Activated B cell treated with CpG ODN at 0.5 μM for 24 hours (primary cell): ENCODE data around the gene ITGA1. TPM values are rescaled to one million over a fixed set of nuclear protein-coding genes. Genes with fewer than 3 reads are reported as not detected.

Source experiments
- ATAC-seq: fragments of 200-7000 bp; cut with Tn5 transposase; one replicate; pipeline ENCODE4 v1.10.0; 2021; ENCODE audit warnings: low read depth, mild to moderate bottlenecking, moderate library complexity
- CTCF ChIA-PET: fragments of 350-600 bp; sonication (Branson Sonifier 250); formaldehyde crosslinking; loops from one replicate; lab custom pipeline; 2021; ENCODE audit warnings: antibody characterized with exemption; lab: Charles Lee
- POLR2A ChIA-PET: fragments of 350-600 bp; sonication (Branson Sonifier 250); formaldehyde crosslinking; loops from one replicate; lab custom pipeline; 2021; ENCODE audit warnings: antibody characterized with exemption; lab: Charles Lee
- DNase-seq: peaks from one replicate; pipeline ENCODE4 v3.0.0; 2022
- H3K27ac Mint-ChIP-seq: one replicate; pipeline ENCODE4 v1.8.0; 2020; ENCODE audit warnings: mixed read lengths
- H3K27me3 Mint-ChIP-seq: one replicate; pipeline ENCODE4 v1.8.0; 2021; ENCODE audit warnings: mixed read lengths
- H3K36me3 Mint-ChIP-seq: one replicate; pipeline ENCODE4 v1.8.0; 2021; ENCODE audit warnings: low read depth, mixed read lengths
- H3K4me1 Mint-ChIP-seq: one replicate; pipeline ENCODE4 v1.8.0; 2021; ENCODE audit warnings: mixed read lengths
- H3K4me3 Mint-ChIP-seq: one replicate; pipeline ENCODE4 v1.8.0; 2020; ENCODE audit warnings: mild to moderate bottlenecking, mixed read lengths
- H3K9me3 Mint-ChIP-seq: one replicate; pipeline ENCODE4 v1.8.0; 2020; ENCODE audit warnings: mixed read lengths
- CTCF ChIP-seq: fragments of 200-600 bp; IDR thresholded peaks from one replicate; pipeline ENCODE4 v1.8.0; 2022; ENCODE audit warnings: antibody characterized with exemption, mild to moderate bottlenecking
- intact Hi-C: fragments of 100-400 bp; cut with micrococcal nuclease; formaldehyde crosslinking; loops from one replicate; pipeline ENCODE4 v1.15.1; 2024
- total RNA-seq: library from RNA; stranded (reverse); gene quantifications from 2 replicates; pipeline ENCODE4 v1.2.3, GENCODE V29; 2022

ITGA1 gene
- total RNA-seq, 1 donor from 2014 or later, result 34.0 TPM

- Mint-ChIP-seq H3K27ac (no peak overlapping the region), H3K4me3 (no peak overlapping the region), H3K27me3 (no peaks in the 10 kb centered on the region), H3K4me1 (peaks cover 18% of the 10 kb centered on the region), H3K36me3 (peaks cover 14% of the 10 kb centered on the region), H3K9me3 (no peaks in the 10 kb centered on the region)
- CTCF ChIA-PET, result no interaction called here
- ATAC-seq (no peak), DNase-seq (no peak)
- POLR2A ChIA-PET, result interaction anchor here (1.7 kb wide), 1 partner anchor 8 kb away, joined by 8 read pairs; no protein-coding TSS in a partner anchor
- intact Hi-C loops, result loop anchor here (10.0 kb wide), 1 partner anchor 1508 kb away; the partner anchor contains the start of gene ARL15
- TF ChIP-seq CTCF, result no peak
Observed at GRCh38 chr5:52807037-52807436, 19.3 kb downstream of the ITGA1 start.

GRCh38 chr5:52807723-52808122 is 20.0 kb downstream of the ITGA1 start:
- peaks cover 14% of the 10 kb centered on the region for H3K36me3 Mint-ChIP-seq
- ATAC-seq (no peak), DNase-seq (no peak)
- H3K9me3 Mint-ChIP-seq, result no peaks in the 10 kb centered on the region
- TF ChIP-seq CTCF, result no peak
- H3K27me3 Mint-ChIP-seq, result no peaks in the 10 kb centered on the region
- intact Hi-C loops, result loop anchor here (10.0 kb wide), 1 partner anchor 1507 kb away; the partner anchor contains the start of gene ARL15
- H3K4me3 Mint-ChIP-seq, result no peak overlapping the region
- ChIA-PET CTCF (no interaction called here), POLR2A (interaction anchor here (1.7 kb wide), 1 partner anchor 8 kb away, joined by 8 read pairs; no protein-coding TSS in a partner anchor)
- peaks cover 14% of the 10 kb centered on the region for H3K4me1 Mint-ChIP-seq
- H3K27ac Mint-ChIP-seq, result no peak overlapping the region

- no peaks in the 10 kb centered on the region for H3K27me3 Mint-ChIP-seq
- ChIA-PET CTCF (no interaction called here), POLR2A (interaction anchor here (1.7 kb wide), 1 partner anchor 9 kb away, joined by 8 read pairs; no protein-coding TSS in a partner anchor)
- no peak overlapping the region for H3K27ac Mint-ChIP-seq
- peaks cover 9% of the 10 kb centered on the region for H3K4me1 Mint-ChIP-seq
- H3K4me3 Mint-ChIP-seq, result no peak overlapping the region
- peaks cover 14% of the 10 kb centered on the region for H3K36me3 Mint-ChIP-seq
- H3K9me3 Mint-ChIP-seq, result no peaks in the 10 kb centered on the region
- TF ChIP-seq CTCF, result no peak
- intact Hi-C loops, result loop anchor here (10.0 kb wide), 1 partner anchor 1506 kb away; the partner anchor contains the start of gene ARL15
- ATAC-seq (no peak), DNase-seq (no peak)
Observed at GRCh38 chr5:52808316-52808901, 20.7 kb downstream of the ITGA1 start.

GRCh38 chr5:52809884-52810283 is 22.2 kb downstream of the ITGA1 start:
- H3K27me3 Mint-ChIP-seq, result peaks cover 2% of the 10 kb centered on the region
- intact Hi-C loops, result loop anchor here (10.0 kb wide), 1 partner anchor 1505 kb away; the partner anchor contains the start of gene ARL15
- no peak for DNase-seq
- no peak for ATAC-seq
- ChIA-PET POLR2A (no interaction called here), CTCF (no interaction called here)
- no peak overlapping the region for H3K4me3 Mint-ChIP-seq
- TF ChIP-seq CTCF, result no peak
- H3K27ac Mint-ChIP-seq, result no peak overlapping the region
- H3K36me3 Mint-ChIP-seq, result peaks cover 8% of the 10 kb centered on the region
- peaks cover 2% of the 10 kb centered on the region for H3K4me1 Mint-ChIP-seq
- H3K9me3 Mint-ChIP-seq, result no peaks in the 10 kb centered on the region

GRCh38 chr5:52810426-52810825 is 22.7 kb downstream of the ITGA1 start:
- POLR2A ChIA-PET, result no interaction called here
- no peaks in the 10 kb centered on the region for H3K4me1 Mint-ChIP-seq
- peaks cover 3% of the 10 kb centered on the region for H3K36me3 Mint-ChIP-seq
- DNase-seq (no peak), ATAC-seq (no peak)
- H3K9me3 Mint-ChIP-seq, result no peaks in the 10 kb centered on the region
- no peak overlapping the region for H3K27ac Mint-ChIP-seq
- peaks cover 2% of the 10 kb centered on the region for H3K27me3 Mint-ChIP-seq
- CTCF ChIA-PET, result no interaction called here
- TF ChIP-seq CTCF, result no peak
- no peak overlapping the region for H3K4me3 Mint-ChIP-seq
- intact Hi-C loops, result no loop called here
